Lung (tissue), 12 donors: ENCODE data around the gene FAT2. TPM values are rescaled to one million over a fixed set of nuclear protein-coding genes. Genes with fewer than 3 reads are reported as not detected.

Experiments
- ATAC-seq: fragments of 200-7000 bp; cut with Tn5 transposase; one replicate; pipeline ENCODE4 v1.9.1; 2020; ENCODE audit warnings: moderate number of reproducible peaks; ENCODE audit not compliant: insufficient read depth, low FRiP score
- DNase-seq, 3 donors: peaks; one replicate each; pipeline ENCODE4 v3.0.0-alpha.2; 2013 to 2017
- H3K27ac ChIP-seq, 2 donors: one replicate each; pipeline ENCODE4 v1.5.1; 2013; ENCODE audit warnings: mild to moderate bottlenecking in 2 of 2, moderate library complexity in 2 of 2, control low read depth in 1 of 2, inconsistent platforms in 1 of 2, low read depth in 1 of 2, low read length in 1 of 2
- H3K27me3 ChIP-seq, 3 donors: one replicate each; pipeline ENCODE4 v1.5.1; 2013; ENCODE audit warnings: low read length in 2 of 3; ENCODE audit not compliant: control insufficient read depth in 3 of 3, insufficient read depth in 3 of 3
- H3K36me3 ChIP-seq, 4 donors: one replicate each; pipeline ENCODE4 v1.5.1; 2013; ENCODE audit warnings: low read length in 4 of 4, mild to moderate bottlenecking in 1 of 4, moderate library complexity in 1 of 4; ENCODE audit not compliant: control insufficient read depth in 4 of 4, insufficient read depth in 4 of 4
- H3K4me1 ChIP-seq, 5 donors: one replicate each; pipeline ENCODE4 v1.5.1; 2013; ENCODE audit warnings: low read length in 5 of 5, mild to moderate bottlenecking in 2 of 5, moderate library complexity in 1 of 5; ENCODE audit not compliant: control insufficient read depth in 5 of 5, insufficient read depth in 5 of 5
- H3K4me3 ChIP-seq: one replicate; pipeline ENCODE4 v1.5.1; 2013; ENCODE audit warnings: mild to moderate bottlenecking, control low read depth, moderate library complexity
- H3K9ac ChIP-seq, 2 donors: one replicate each; pipeline ENCODE4 v1.5.1; 2013; ENCODE audit warnings: low read length in 2 of 2, control low read depth in 1 of 2; ENCODE audit not compliant: insufficient read depth in 1 of 2
- H3K9me3 ChIP-seq, 4 donors: one replicate each; pipeline ENCODE4 v1.5.1; 2013; ENCODE audit warnings: low read length in 3 of 4, mild to moderate bottlenecking in 1 of 4, moderate library complexity in 1 of 4; ENCODE audit not compliant: control insufficient read depth in 4 of 4, insufficient read depth in 3 of 4
- WGBS, 2 donors: extraction: QIAGEN DNeasy Blood & Tissue Kit; methylation state at CpG; one replicate each; pipeline ENCODE4 v1.1.7; 2013; 5-methylcytosine and 5-hydroxymethylcytosine counted together
- polyA plus RNA-seq, 2 donors: library from polyadenylated mRNA; stranded (reverse); fragments of 200-250 nt; gene quantifications; one replicate each; pipeline ENCODE4 v1.2.1, GENCODE V29; 2013
- total RNA-seq, 2 donors: library from RNA; depleted of rRNA in 1 of 2; stranded (reverse); fragments of >200 nt in 1 of 2; gene quantifications; one replicate each; pipeline ENCODE4 v1.2.1, GENCODE V29; 2014 to 2021
- TF ChIP-seq, protein P1 (sequence below): IDR thresholded peaks from 2 replicates; pipeline ENCODE4 v1.5.1; 2012; ENCODE audit warnings: mild to moderate bottlenecking; ENCODE audit errors: control extremely low read depth, extremely low read depth
- donor health status: control.
- donor health status: control.
- donor health status: Bipolar disorder and iron deficiency.
- donor health status: healthy.
- donor health status: DM: yes; HTN: yes; CAD: no.

FAT2 gene
- total and polyA plus RNA-seq, 4 donors, result 0.24 to 3.1 (median 0.67) TPM

DNA sequence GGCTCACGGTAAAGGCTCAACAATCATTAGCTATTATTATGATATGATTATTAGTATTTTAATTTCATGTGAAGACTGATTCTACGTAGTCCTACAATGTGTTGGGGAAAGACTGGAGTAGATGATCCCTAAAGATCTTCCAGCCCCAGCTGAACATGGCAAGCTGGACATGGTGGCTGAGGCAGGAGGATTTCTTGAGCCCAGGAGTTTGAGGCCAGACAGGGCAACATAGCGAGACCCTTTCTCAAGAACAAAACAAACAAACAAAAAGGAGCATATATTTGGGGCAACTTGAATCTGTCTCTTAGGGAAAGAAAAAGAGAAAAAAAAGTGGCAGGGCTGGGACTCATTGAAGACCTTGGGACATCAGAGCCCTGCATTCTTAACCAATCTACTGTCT, 16.2 kb upstream of the FAT2 start:
- H3K9ac ChIP-seq, result no peak overlapping the region
- H3K9me3 ChIP-seq, result no peaks in the 10 kb centered on the region
- TF ChIP-seq, protein P1, sequence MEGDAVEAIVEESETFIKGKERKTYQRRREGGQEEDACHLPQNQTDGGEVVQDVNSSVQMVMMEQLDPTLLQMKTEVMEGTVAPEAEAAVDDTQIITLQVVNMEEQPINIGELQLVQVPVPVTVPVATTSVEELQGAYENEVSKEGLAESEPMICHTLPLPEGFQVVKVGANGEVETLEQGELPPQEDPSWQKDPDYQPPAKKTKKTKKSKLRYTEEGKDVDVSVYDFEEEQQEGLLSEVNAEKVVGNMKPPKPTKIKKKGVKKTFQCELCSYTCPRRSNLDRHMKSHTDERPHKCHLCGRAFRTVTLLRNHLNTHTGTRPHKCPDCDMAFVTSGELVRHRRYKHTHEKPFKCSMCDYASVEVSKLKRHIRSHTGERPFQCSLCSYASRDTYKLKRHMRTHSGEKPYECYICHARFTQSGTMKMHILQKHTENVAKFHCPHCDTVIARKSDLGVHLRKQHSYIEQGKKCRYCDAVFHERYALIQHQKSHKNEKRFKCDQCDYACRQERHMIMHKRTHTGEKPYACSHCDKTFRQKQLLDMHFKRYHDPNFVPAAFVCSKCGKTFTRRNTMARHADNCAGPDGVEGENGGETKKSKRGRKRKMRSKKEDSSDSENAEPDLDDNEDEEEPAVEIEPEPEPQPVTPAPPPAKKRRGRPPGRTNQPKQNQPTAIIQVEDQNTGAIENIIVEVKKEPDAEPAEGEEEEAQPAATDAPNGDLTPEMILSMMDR, result no peak
- no peak for DNase-seq
- no peak for ATAC-seq
- no peaks in the 10 kb centered on the region for H3K36me3 ChIP-seq
- no peak overlapping the region for H3K4me3 ChIP-seq
- H3K27me3 ChIP-seq, result no peaks in the 10 kb centered on the region
- H3K4me1 ChIP-seq, result no peaks in the 10 kb centered on the region
- WGBS, 2 donors, result 85 to 94% methylated on average over 3 of the region's 3 CpGs
- H3K27ac ChIP-seq, result no peak overlapping the region

DNA sequence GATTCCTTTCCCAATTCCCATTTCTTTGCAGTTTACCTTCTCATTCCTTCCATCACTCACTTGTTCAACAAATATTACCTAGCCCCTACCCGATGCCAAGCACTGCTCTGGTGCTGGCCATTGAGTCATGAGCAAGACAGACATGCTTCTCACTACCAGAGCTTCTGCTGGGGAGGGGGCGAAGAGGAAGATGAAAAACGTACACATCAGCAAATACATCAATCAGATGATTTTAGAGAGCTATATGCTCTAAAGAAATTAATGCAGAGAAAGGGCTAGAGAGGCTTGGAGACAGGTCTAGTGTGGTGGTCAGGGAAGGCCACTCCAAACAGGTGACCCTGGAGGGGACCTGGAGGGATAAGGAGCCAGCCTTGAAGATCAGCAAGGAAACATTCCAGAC, 14.4 kb upstream of the FAT2 start:
- H3K9me3 ChIP-seq, result no peaks in the 10 kb centered on the region
- DNase-seq (no peak), ATAC-seq (no peak)
- H3K27ac ChIP-seq, result no peak overlapping the region
- H3K4me1 ChIP-seq, result no peaks in the 10 kb centered on the region
- H3K27me3 ChIP-seq, result no peaks in the 10 kb centered on the region
- H3K36me3 ChIP-seq, result no peaks in the 10 kb centered on the region
- WGBS, 2 donors, result 70 to 76% methylated on average over 3 of the region's 3 CpGs
- H3K9ac ChIP-seq, result no peak overlapping the region
- no peak overlapping the region for H3K4me3 ChIP-seq
- TF ChIP-seq, protein P1, result no peak

DNA sequence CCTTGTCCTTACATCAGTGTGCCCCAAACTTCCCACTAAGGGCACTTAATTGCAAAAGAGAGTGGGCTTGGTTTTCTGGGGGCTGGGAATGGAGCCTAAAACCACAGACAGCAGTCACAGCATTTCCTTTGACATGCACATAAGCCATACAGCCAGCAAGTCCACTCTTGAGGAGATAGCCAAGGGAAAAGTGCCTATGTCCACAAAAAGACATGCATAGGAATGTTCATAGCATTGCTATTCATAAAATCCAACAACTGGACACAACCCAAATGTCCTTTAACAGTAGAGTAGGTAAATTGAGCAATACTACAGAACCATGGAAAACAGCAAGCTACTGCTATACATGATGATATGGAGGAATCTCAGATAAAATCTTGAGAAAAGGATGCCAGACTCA, 11.7 kb upstream of the FAT2 start:
- DNase-seq, result peak in 1 of 3 donors; percentile 17
- no peak overlapping the region for H3K4me3 ChIP-seq
- TF ChIP-seq, protein P1, result no peak
- H3K27ac ChIP-seq, result no peak overlapping the region
- no peak for ATAC-seq
- no peaks in the 10 kb centered on the region for H3K9me3 ChIP-seq
- H3K4me1 ChIP-seq, result no peaks in the 10 kb centered on the region
- no peak overlapping the region for H3K9ac ChIP-seq
- H3K36me3 ChIP-seq, result no peaks in the 10 kb centered on the region
- H3K27me3 ChIP-seq, result no peaks in the 10 kb centered on the region

DNA sequence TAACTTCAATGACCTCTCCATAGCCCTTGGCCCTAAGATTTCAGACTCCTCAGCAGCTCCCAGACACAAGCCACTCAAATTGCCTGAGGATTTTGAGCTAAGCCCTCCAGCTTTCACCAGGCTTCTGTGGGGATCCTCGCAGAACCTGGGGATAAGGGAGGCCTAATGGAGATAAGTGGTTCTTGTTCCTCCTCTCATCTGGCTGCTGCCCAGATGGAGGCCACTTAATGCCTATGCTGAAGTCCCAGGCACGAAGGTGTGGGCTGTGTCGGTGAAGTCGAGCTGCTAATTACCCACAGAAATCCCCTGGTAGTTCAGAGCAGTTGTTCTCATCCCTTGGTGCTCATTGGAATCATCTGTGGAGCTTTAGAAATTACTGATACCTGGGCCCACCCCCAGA, 10.3 kb upstream of the FAT2 start:
- TF ChIP-seq, protein P1, result no peak
- no peak overlapping the region for H3K4me3 ChIP-seq
- DNase-seq, result no peak
- 68 to 83% methylated on average over 4 of the region's 4 CpGs for WGBS, 2 donors
- H3K4me1 ChIP-seq, result no peaks in the 10 kb centered on the region
- H3K9ac ChIP-seq, result no peak overlapping the region
- no peaks in the 10 kb centered on the region for H3K9me3 ChIP-seq
- no peak for ATAC-seq
- H3K27me3 ChIP-seq, result no peaks in the 10 kb centered on the region
- no peak overlapping the region for H3K27ac ChIP-seq
- H3K36me3 ChIP-seq, result no peaks in the 10 kb centered on the region
